Upper lobe of right lung (tissue), 1 donor: ENCODE data around the gene MAP3K3. TPM values are rescaled to one million over a fixed set of nuclear protein-coding genes. Genes with fewer than 3 reads are reported as not detected.

Source experiments
- ATAC-seq: fragments of 200-7000 bp; cut with Tn5 transposase; one replicate; pipeline ENCODE4 v1.9.1; 2020; ENCODE audit warnings: mild to moderate bottlenecking, moderate library complexity
- DNase-seq: peaks from one replicate; pipeline ENCODE4 v3.0.0-alpha.2; 2020
- H3K27ac ChIP-seq: fragments of 200-600 bp; one replicate; pipeline ENCODE4 v1.8.0; 2022
- H3K27me3 ChIP-seq: fragments of 200-600 bp; one replicate; pipeline ENCODE4 v1.8.0; 2022; ENCODE audit warnings: mild to moderate bottlenecking
- H3K36me3 ChIP-seq: fragments of 200-600 bp; one replicate; pipeline ENCODE4 v1.8.0; 2022
- H3K4me1 ChIP-seq: fragments of 200-600 bp; one replicate; pipeline ENCODE4 v1.8.0; 2022
- H3K4me3 ChIP-seq: fragments of 200-600 bp; one replicate; pipeline ENCODE4 v1.8.0; 2022; ENCODE audit warnings: mild to moderate bottlenecking
- H3K9me3 ChIP-seq: fragments of 200-600 bp; one replicate; pipeline ENCODE4 v1.8.0; 2022
- intact Hi-C: fragments of 100-400 bp; cut with DNase I; formaldehyde crosslinking; loops from one replicate; pipeline ENCODE4 v1.11.0; 2022
- total RNA-seq: library from RNA; stranded (reverse); fragmentation: NEBNext Ultra II Directional; extraction: Animal tissue kit (Norgen Biotek cat#: 25700); gene quantifications from one replicate; pipeline ENCODE4 v1.2.1, GENCODE V29; 2021
- TF ChIP-seq, protein P1 (sequence below): fragments of 200-600 bp; IDR thresholded peaks from one replicate; pipeline ENCODE4 v1.8.0; 2022; ENCODE audit warnings: antibody characterized with exemption
- donor health status: DM: no; HTN: yes; CAD: no; lungs with severe emphysema.

The MAP3K3 gene
- total RNA-seq, 1 donor from 2014 or later = 57.5 TPM

DNA sequence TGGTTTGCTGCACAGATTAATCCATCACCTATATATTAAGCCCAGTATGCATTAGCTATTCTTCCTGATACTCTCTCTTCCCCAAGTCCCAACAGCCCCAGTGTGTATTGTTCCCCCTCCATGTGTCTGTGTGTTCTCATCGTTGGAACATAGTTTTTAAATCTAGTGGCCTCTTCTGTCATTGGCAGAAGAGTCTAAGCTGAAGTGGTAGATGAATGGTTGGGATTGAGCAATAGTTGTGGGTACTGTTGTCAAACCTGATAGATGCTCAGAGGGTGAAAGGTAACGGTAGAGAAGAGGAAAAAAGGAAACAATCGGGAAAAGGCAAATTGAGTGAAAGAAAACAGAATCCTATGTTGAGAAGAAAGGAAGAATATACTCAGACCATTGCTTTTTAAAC is 29.9 kb downstream of the MAP3K3 start:
- peaks cover 34% of the 10 kb centered on the region for H3K36me3 ChIP-seq
- intact Hi-C loops = no loop called here
- H3K27ac ChIP-seq = no peak overlapping the region
- H3K27me3 ChIP-seq = no peaks in the 10 kb centered on the region
- TF ChIP-seq, protein P1, sequence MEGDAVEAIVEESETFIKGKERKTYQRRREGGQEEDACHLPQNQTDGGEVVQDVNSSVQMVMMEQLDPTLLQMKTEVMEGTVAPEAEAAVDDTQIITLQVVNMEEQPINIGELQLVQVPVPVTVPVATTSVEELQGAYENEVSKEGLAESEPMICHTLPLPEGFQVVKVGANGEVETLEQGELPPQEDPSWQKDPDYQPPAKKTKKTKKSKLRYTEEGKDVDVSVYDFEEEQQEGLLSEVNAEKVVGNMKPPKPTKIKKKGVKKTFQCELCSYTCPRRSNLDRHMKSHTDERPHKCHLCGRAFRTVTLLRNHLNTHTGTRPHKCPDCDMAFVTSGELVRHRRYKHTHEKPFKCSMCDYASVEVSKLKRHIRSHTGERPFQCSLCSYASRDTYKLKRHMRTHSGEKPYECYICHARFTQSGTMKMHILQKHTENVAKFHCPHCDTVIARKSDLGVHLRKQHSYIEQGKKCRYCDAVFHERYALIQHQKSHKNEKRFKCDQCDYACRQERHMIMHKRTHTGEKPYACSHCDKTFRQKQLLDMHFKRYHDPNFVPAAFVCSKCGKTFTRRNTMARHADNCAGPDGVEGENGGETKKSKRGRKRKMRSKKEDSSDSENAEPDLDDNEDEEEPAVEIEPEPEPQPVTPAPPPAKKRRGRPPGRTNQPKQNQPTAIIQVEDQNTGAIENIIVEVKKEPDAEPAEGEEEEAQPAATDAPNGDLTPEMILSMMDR = no peak
- DNase-seq (no peak), ATAC-seq (no peak)
- peaks cover 8% of the 10 kb centered on the region for H3K4me1 ChIP-seq
- no peak overlapping the region for H3K4me3 ChIP-seq
- H3K9me3 ChIP-seq = no peaks in the 10 kb centered on the region

DNA sequence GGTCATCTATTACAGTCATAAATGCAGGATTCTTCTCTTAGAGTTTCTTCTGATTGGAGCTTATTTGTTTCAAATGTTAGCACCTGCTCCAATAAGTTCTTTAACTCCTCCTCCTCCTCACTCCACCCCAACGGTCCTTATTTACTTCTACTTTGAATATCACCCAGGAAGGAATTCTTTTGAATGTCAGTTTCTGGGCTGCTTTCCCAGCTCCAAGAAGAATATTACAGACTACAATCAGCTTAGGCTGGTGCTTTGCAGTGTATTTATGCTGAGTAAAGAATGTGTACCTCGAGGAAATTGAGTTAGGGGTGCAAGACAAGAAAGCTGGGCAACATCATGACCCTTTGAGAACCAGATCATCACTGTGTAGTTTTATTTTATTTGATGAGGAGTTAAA is 30.8 kb downstream of the MAP3K3 start:
- TF ChIP-seq, protein P1 = no peak
- no peak overlapping the region for H3K27ac ChIP-seq
- no peak for ATAC-seq
- H3K36me3 ChIP-seq = peaks cover 44% of the 10 kb centered on the region
- H3K4me1 ChIP-seq = peaks cover under 1% of the 10 kb centered on the region
- H3K4me3 ChIP-seq = no peak overlapping the region
- DNase-seq = no peak
- no peaks in the 10 kb centered on the region for H3K27me3 ChIP-seq
- no peaks in the 10 kb centered on the region for H3K9me3 ChIP-seq
- intact Hi-C loops = no loop called here

DNA sequence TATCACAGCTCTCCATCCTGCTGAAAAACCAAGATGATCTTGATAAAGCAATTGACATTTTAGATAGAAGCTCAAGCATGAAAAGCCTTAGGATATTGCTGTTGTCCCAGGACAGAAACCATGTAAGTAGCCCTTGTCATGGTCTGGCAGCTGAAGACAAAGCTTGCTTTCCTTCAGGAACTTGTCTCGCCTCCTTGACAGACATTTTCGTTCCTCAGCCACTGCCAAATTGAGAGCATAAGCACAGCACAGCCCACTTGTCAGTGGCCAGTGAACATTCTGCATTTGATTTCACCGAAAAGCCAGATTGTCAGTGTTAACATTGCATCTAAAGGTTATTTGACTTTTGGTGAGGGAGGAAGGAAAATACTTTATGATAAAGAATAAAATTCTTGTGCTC is 35.6 kb downstream of the MAP3K3 start:
- Histone ChIP-seq H3K36me3 (peaks cover 83% of the 10 kb centered on the region), H3K27ac (no peak overlapping the region), H3K4me1 (no peaks in the 10 kb centered on the region), H3K4me3 (no peak overlapping the region), H3K9me3 (no peaks in the 10 kb centered on the region), H3K27me3 (no peaks in the 10 kb centered on the region)
- TF ChIP-seq, protein P1 = no peak
- intact Hi-C loops = no loop called here
- DNase-seq (no peak), ATAC-seq (no peak)

DNA sequence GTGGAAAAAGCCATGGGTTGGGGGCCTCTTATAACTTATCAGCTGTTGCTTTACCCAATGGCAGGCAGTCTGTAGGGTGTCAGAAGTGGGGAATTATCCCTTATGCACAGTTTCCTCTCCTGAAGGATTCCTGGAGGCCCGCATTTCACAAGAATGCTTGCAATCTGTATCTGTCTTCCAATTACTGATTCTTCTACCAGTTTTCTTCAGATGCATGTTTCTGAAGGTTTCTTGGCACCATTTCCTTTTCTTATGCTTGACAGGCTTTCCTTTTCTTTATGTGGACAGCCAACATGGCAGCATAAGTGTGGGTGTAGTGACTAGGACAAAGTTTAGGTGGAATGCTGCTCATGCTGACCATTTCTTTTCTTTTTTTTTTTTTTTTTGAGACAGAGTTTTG is 36.1 kb downstream of the MAP3K3 start:
- no peak for DNase-seq
- Histone ChIP-seq H3K27ac (no peak overlapping the region), H3K4me3 (no peak overlapping the region), H3K36me3 (peaks cover 83% of the 10 kb centered on the region), H3K9me3 (no peaks in the 10 kb centered on the region), H3K4me1 (no peaks in the 10 kb centered on the region), H3K27me3 (no peaks in the 10 kb centered on the region)
- TF ChIP-seq, protein P1 = no peak
- intact Hi-C loops = no loop called here
- ATAC-seq = no peak

DNA sequence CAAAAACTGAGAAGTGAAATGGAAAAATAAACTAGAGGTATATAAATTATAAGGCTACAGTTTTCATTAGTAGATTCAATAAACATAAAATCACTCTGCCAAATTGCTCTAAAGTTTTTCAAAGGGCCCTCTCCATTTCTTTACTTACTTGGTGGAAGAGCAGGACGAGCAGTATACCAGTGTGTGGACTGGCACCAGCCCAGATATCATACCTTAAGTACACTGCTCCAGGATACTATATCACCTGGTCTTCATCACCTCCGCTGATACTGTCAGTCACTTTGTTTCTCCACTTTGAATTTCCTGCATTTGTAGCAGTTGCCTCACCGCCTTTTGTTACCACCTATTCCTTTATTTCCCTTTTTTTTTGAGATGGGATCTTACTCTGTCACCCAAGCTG is 37.6 kb downstream of the MAP3K3 start:
- ATAC-seq (no peak), DNase-seq (no peak)
- no peak overlapping the region for H3K27ac ChIP-seq
- no peaks in the 10 kb centered on the region for H3K27me3 ChIP-seq
- intact Hi-C loops = no loop called here
- no peak overlapping the region for H3K4me3 ChIP-seq
- TF ChIP-seq, protein P1 = no peak
- H3K4me1 ChIP-seq = peaks cover 5% of the 10 kb centered on the region
- no peaks in the 10 kb centered on the region for H3K9me3 ChIP-seq
- H3K36me3 ChIP-seq = peaks cover 71% of the 10 kb centered on the region

DNA sequence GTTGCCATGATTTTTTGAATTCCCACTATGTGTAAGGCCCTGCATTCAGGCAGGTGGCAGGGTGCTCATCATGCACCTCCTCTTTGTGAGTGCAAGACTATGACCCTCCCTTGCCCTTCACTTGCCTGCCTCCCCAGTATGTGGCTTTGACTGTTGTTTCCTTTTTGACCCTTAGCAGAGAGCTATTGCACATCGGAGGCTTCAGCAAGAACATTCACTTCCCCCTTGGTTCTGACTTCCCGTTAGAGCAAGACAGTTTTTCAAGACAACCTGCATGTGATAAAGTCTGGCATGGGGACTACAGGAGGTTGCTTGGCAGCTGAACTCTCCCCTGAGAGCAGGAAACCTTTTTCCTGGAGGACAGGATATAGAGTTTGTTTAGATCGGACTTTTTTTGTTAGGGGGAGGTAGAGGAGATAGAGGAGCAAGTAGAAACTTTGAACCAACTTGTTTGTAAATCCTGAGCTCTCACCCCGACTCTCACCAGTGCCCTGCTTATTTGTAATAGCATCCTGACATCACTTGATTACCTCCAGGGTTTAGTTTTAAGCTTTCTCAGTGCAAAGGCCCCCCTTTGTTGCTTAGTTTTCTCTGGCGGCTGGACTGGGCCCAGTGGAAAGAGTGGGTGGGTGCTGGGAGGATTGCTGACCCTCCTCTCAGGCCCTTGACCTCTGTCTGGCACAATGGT is 43.5 kb downstream of the MAP3K3 start:
- peak; percentile 94 for ATAC-seq
- Histone ChIP-seq H3K27me3 (no peaks in the 10 kb centered on the region), H3K27ac (peak overlapping the region; percentile 53), H3K4me3 (no peak overlapping the region), H3K9me3 (no peaks in the 10 kb centered on the region), H3K4me1 (peaks cover 27% of the 10 kb centered on the region), H3K36me3 (peaks cover 72% of the 10 kb centered on the region)
- no peak for DNase-seq
- TF ChIP-seq, protein P1 = no peak
- intact Hi-C loops = no loop called here
